Measurements from ENCODE around the gene ENOX1. TPM values are rescaled to one million over a fixed set of nuclear protein-coding genes. Genes with fewer than 3 reads are reported as not detected.

The ENOX1 gene
- total and polyA plus RNA-seq, 2 of the 8 experiments (the other 6 are each of a cell fraction or from before 2014, with no cell fraction given): 0.23 to 0.37 TPM

DNA sequence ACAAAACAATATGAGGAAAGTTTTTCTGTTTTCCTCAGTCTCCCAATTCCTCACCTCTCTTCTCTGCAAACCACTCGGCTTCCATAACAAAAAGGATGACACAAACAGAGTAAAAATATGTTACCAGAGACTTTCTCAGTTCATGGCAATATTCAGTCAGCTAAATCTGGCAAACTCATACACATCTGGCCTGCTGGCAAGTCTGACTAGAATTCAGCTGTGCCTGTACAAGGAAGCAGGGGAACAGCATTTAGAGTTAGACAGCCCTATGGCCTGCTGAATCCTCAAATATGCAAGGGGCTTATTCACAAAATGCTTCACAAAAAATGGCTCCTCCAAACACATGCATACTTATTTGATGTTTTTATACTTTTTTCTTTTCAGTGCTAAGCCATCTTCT lies 227.8 kb downstream of the ENOX1 start:
- 80% methylated on average over 1 of the region's 1 CpG; no CpG with 5 or more reads in 1 of the 2 experiments for WGBS, 2 experiments (ENCODE audit: extremely low coverage in 1 of 2, insufficient coverage in 1 of 2, insufficient read length in 1 of 2, insufficient replicate concordance in 2 of 2, low coverage in 1 of 2, low lambda C conversion rate in 2 of 2, missing lambda C conversion rate in 1 of 2)
- Histone ChIP-seq H3K9me3 (ENCODE audit: insufficient read depth in 2 of 2, low read depth in 1 of 2, low read length in 1 of 2) (no peaks in the 10 kb centered on the region), H2AFZ (ENCODE audit: low read length) (no peak overlapping the region), H4K91ac (replicated peaks; ENCODE audit: insufficient read length, low read length) (no peak overlapping the region), H3K27me3 (replicated peaks in 1 of 4; ENCODE audit: control insufficient read depth in 3 of 4, extremely low read depth in 1 of 4, insufficient read depth in 3 of 4, low read length in 3 of 4) (no peaks in the 10 kb centered on the region), H3K27ac (ENCODE audit: low read depth, low read length) (no peak overlapping the region), H3K23me2 (ENCODE audit: low read depth, low read length) (no peaks in the 10 kb centered on the region), H2BK20ac (ENCODE audit: low read length) (no peak overlapping the region), H2BK5ac (ENCODE audit: low read depth, low read length) (no peak overlapping the region), H4K8ac (ENCODE audit: extremely low read depth, insufficient read depth, low read length) (no peak overlapping the region), H3K79me2 (ENCODE audit: control insufficient read depth in 1 of 2, insufficient read depth in 2 of 2, low read length in 2 of 2) (no peaks in the 10 kb centered on the region), H3K14ac (ENCODE audit: insufficient read length) (no peak overlapping the region), H3K4me2 (ENCODE audit: insufficient read depth in 1 of 2, low read depth in 2 of 2, low read length in 2 of 2) (no peak overlapping the region), H3K4ac (replicated peaks; ENCODE audit: insufficient read length, low read depth, low read length) (no peak overlapping the region), H3K79me1 (ENCODE audit: low read depth, low read length) (no peaks in the 10 kb centered on the region), H3K18ac (ENCODE audit: extremely low read depth, low read length) (no peak overlapping the region), H4K5ac (ENCODE audit: insufficient read length, low read depth, low read length) (no peak overlapping the region), H3K56ac (replicated peaks; ENCODE audit: insufficient read length, low read depth, low read length) (no peak overlapping the region), H3K9ac (replicated peaks in 1 of 4; ENCODE audit: extremely low read depth in 1 of 4, low read depth in 3 of 4, low read length in 3 of 4) (no peak overlapping the region), H2BK15ac (ENCODE audit: low read length) (no peak overlapping the region), H3K36me3 (ENCODE audit: control insufficient read depth in 2 of 4, insufficient read depth in 4 of 4, low read length in 3 of 4) (no peaks in the 10 kb centered on the region), H3K23ac (ENCODE audit: insufficient read length) (no peak overlapping the region), H2BK120ac (replicated peaks; ENCODE audit: low read depth, low read length) (no peak overlapping the region), H4K20me1 (replicated peaks in 1 of 2; ENCODE audit: control insufficient read depth in 1 of 2, insufficient read depth in 2 of 2, low read length in 2 of 2) (no peaks in the 10 kb centered on the region), H3K4me3 (ENCODE audit: extremely low read depth in 1 of 4, insufficient read depth in 2 of 4, low read depth in 3 of 4, low read length in 4 of 4) (no peak overlapping the region), H2BK12ac (ENCODE audit: low read depth, low read length) (no peak overlapping the region), H2AK5ac (ENCODE audit: low read depth, low read length) (no peak overlapping the region), H3K4me1 (replicated peaks in 1 of 4; ENCODE audit: control insufficient read depth in 3 of 4, insufficient read depth in 4 of 4, low read length in 3 of 4) (no peaks in the 10 kb centered on the region)
- no peak for TF ChIP-seq SIX5 (IDR thresholded peaks at IDR 0.05; ENCODE audit: low read depth, low read length)
- TF ChIP-seq SP4 (IDR thresholded peaks at IDR 0.05; ENCODE audit: low read length): no peak
- no peak for TF ChIP-seq PHF8 (conservative IDR thresholded peaks at IDR 0.05; ENCODE audit: low read depth, low read length)
- ChIA-PET POLR2A (ENCODE audit: partially characterized antibody) (no interaction called here), CTCF (ENCODE audit: partially characterized antibody) (no interaction called here)
- DNase-seq (ENCODE audit: low read depth in 1 of 2, low spot score in 2 of 2): no peak
- FAIRE-seq: no peak

All from H1 (cell line).